HEK293 (cell line): ENCODE results near the gene LRP1-AS.
A peak's percentile ranks its signal among the peaks of the same experiment; 100 is the strongest.

Experiments
- CTCF ChIA-PET: fragments of 350-600 bp; formaldehyde crosslinking; extraction: SDS; loops from one replicate; lab custom pipeline; 2021; ENCODE audit warnings: antibody characterized with exemption; lab: Yijun Ruan, JAX
- POLR2A ChIA-PET: fragments of 300-600 bp; formaldehyde crosslinking; extraction: SDS; loops from one replicate; lab custom pipeline; 2020; ENCODE audit warnings: antibody characterized with exemption, inconsistent platforms; lab: Yijun Ruan, JAX
- H3K27ac ChIP-seq: fragments of 200-500 bp; sonication (Bioruptor generic); 2 replicates; pipeline ENCODE4 v1.5.1; 2014; ENCODE audit warnings: low read depth, low read length, control low read depth, inconsistent platforms; ENCODE audit errors: extremely low read depth
- H3K36me3 ChIP-seq, 2 experiments: fragments of 200-500 bp in 1 of 2; sonication (Bioruptor generic) in 1 of 2; 1 replicate in 1 of 2; 2 replicates in 1 of 2; pipeline ENCODE4 v1.5.1; 2014 to 2017; ENCODE audit warnings: inconsistent platforms in 2 of 2, low read length in 2 of 2; ENCODE audit not compliant: control insufficient read depth in 2 of 2, insufficient read depth in 1 of 2
- H3K4me1 ChIP-seq: fragments of 200-500 bp; sonication (Bioruptor generic); 2 replicates; pipeline ENCODE4 v1.5.1; 2014; ENCODE audit warnings: mild to moderate bottlenecking, low read length, inconsistent platforms; ENCODE audit not compliant: control insufficient read depth, insufficient read depth
- H3K4me3 ChIP-seq: 2 replicates; pipeline ENCODE4 v1.5.1; 2011; ENCODE audit warnings: low read depth, mild to moderate bottlenecking, control low read depth, low read length, moderate library complexity
- H3K9me3 ChIP-seq: fragments of 200-500 bp; sonication (Bioruptor generic); 2 replicates; pipeline ENCODE4 v1.5.1; 2014; ENCODE audit warnings: low read depth, low read length, inconsistent platforms; ENCODE audit not compliant: control insufficient read depth, insufficient read depth
- HOXD13 ChIP-seq: sonication (generic); formaldehyde crosslinking; IDR thresholded peaks from 2 replicates; pipeline ENCODE4 v1.8.0; 2022; ENCODE audit warnings: missing genetic modification reagents, borderline replicate concordance
- KLF7 ChIP-seq: fragments of 450-650 bp; formaldehyde crosslinking; IDR thresholded peaks from 2 replicates; pipeline ENCODE4 v1.5.1; 2016; ENCODE audit warnings: missing biosample characterization, missing genetic modification characterization, borderline replicate concordance
- ZBTB10 ChIP-seq: fragments of 450-650 bp; formaldehyde crosslinking; IDR thresholded peaks from 2 replicates; pipeline ENCODE4 v1.5.1; 2016; ENCODE audit warnings: missing biosample characterization, missing genetic modification characterization
- ZNF132 ChIP-seq: fragments of 450-650 bp; formaldehyde crosslinking; IDR thresholded peaks from 2 replicates; pipeline ENCODE4 v1.5.1; 2017; ENCODE audit warnings: missing biosample characterization, missing genetic modification characterization, borderline replicate concordance
- ZNF146 ChIP-seq: fragments of 450-650 bp; formaldehyde crosslinking; IDR thresholded peaks from 2 replicates; pipeline ENCODE4 v1.5.1; 2016; ENCODE audit warnings: missing biosample characterization, missing genetic modification characterization
- ZNF148 ChIP-seq: fragments of 450-650 bp; formaldehyde crosslinking; IDR thresholded peaks from 2 replicates; pipeline ENCODE4 v1.5.0; 2017; ENCODE audit warnings: missing biosample characterization, missing genetic modification characterization, borderline replicate concordance
- ZNF23 ChIP-seq: fragments of 450-650 bp; formaldehyde crosslinking; IDR thresholded peaks from 2 replicates; pipeline ENCODE4 v1.5.1; 2016; ENCODE audit warnings: missing biosample characterization, missing genetic modification characterization, borderline replicate concordance
- ZNF416 ChIP-seq: fragments of 450-650 bp; formaldehyde crosslinking; IDR thresholded peaks from 2 replicates; pipeline ENCODE4 v1.5.1; 2016; ENCODE audit warnings: missing biosample characterization, missing genetic modification characterization
- ZNF544 ChIP-seq: fragments of 450-650 bp; formaldehyde crosslinking; IDR thresholded peaks from 2 replicates; pipeline ENCODE4 v1.5.0; 2017; ENCODE audit warnings: missing biosample characterization, missing genetic modification characterization
- ZNF558 ChIP-seq: fragments of 450-650 bp; formaldehyde crosslinking; IDR thresholded peaks from 2 replicates; pipeline ENCODE4 v1.5.1; 2016; ENCODE audit warnings: missing biosample characterization, missing genetic modification characterization
- ZNF768 ChIP-seq: fragments of 450-650 bp; formaldehyde crosslinking; IDR thresholded peaks from 2 replicates; pipeline ENCODE4 v1.5.1; 2018; ENCODE audit warnings: missing biosample characterization, mild to moderate bottlenecking, missing genetic modification characterization
- ZNF830 ChIP-seq: fragments of 450-650 bp; IDR thresholded peaks from 2 replicates; pipeline ENCODE4 v1.5.0; 2018; ENCODE audit warnings: missing biosample characterization, missing genetic modification characterization, low read depth, mild to moderate bottlenecking, moderate library complexity
- TF ChIP-seq, protein P1 (sequence below): fragments of 450-650 bp; formaldehyde crosslinking; IDR thresholded peaks from 2 replicates; pipeline ENCODE4 v1.5.1; 2016; ENCODE audit warnings: missing biosample characterization, missing genetic modification characterization
- TF ChIP-seq, protein P2 (sequence below): fragments of 450-650 bp; formaldehyde crosslinking; IDR thresholded peaks from 2 replicates; pipeline ENCODE4 v1.5.1; 2017; ENCODE audit warnings: missing biosample characterization, missing genetic modification characterization

The LRP1-AS gene

DNA sequence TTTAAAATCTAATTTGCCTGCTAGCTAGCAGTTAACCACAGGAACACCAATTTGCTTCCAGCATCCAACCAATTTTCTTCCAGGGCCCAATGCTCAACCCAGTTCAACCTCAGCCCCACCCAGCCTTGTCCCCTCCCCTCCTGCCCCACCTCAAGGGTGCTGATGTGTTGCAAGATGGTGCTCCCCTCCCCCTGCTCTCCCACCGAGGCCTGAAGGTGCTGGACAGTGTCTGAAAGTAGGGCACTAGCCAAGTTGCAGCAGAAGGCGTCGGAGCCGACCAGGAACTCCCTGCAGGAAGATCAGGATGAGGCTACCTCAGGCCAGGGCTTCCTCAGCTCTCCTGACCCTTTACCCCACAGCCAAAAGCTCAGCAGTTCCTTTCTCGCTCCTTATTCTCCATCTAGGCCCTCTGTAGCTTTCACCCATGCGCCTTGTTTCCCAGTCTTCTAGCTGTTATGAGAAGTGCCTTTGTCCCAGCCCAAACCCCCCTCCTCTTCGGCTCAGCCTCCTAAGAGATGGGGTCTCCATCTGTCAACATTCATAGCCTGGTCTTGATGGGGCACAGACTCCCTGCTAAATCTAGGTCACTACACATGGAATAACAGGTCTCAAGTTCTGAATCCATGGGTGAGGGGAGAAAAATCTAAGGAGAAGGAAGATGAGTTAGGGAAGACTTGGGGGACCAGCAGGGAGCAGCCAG is 39.8 kb downstream of the LRP1-AS start:
- no peaks in the 10 kb centered on the region for H3K9me3 ChIP-seq
- ChIA-PET POLR2A (no interaction called here), CTCF (interaction anchor here (0.7 to 6.4 kb wide), 6 partner anchors 15 to 38 kb away, joined by 3 to 135 read pairs (median 4); no protein-coding TSS in a partner anchor)
- H3K4me3 ChIP-seq: no peak overlapping the region
- TF ChIP-seq ZNF768 (tag by site-specific recombination): no peak
- TF ChIP-seq, protein P1, sequence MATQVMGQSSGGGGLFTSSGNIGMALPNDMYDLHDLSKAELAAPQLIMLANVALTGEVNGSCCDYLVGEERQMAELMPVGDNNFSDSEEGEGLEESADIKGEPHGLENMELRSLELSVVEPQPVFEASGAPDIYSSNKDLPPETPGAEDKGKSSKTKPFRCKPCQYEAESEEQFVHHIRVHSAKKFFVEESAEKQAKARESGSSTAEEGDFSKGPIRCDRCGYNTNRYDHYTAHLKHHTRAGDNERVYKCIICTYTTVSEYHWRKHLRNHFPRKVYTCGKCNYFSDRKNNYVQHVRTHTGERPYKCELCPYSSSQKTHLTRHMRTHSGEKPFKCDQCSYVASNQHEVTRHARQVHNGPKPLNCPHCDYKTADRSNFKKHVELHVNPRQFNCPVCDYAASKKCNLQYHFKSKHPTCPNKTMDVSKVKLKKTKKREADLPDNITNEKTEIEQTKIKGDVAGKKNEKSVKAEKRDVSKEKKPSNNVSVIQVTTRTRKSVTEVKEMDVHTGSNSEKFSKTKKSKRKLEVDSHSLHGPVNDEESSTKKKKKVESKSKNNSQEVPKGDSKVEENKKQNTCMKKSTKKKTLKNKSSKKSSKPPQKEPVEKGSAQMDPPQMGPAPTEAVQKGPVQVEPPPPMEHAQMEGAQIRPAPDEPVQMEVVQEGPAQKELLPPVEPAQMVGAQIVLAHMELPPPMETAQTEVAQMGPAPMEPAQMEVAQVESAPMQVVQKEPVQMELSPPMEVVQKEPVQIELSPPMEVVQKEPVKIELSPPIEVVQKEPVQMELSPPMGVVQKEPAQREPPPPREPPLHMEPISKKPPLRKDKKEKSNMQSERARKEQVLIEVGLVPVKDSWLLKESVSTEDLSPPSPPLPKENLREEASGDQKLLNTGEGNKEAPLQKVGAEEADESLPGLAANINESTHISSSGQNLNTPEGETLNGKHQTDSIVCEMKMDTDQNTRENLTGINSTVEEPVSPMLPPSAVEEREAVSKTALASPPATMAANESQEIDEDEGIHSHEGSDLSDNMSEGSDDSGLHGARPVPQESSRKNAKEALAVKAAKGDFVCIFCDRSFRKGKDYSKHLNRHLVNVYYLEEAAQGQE (tag by site-specific recombination): peak; percentile 78
- no peak overlapping the region for H3K27ac ChIP-seq
- H3K4me1 ChIP-seq: 0 out of 2 replicates have a peak, but pooled peaks cover 3% of the 10 kb centered on the region
- H3K36me3 ChIP-seq: peaks cover 0 to 20% of the 10 kb centered on the region in 2 experiments; a peak in 1 of 3 replicates

GRCh38 chr12:57106021-57106708 is 41.3 kb downstream of the LRP1-AS start:
- POLR2A ChIA-PET: interaction anchor here (0.9 kb wide), 1 partner anchor 18 kb away, joined by 3 read pairs; no protein-coding TSS in a partner anchor
- TF ChIP-seq, protein P2, sequence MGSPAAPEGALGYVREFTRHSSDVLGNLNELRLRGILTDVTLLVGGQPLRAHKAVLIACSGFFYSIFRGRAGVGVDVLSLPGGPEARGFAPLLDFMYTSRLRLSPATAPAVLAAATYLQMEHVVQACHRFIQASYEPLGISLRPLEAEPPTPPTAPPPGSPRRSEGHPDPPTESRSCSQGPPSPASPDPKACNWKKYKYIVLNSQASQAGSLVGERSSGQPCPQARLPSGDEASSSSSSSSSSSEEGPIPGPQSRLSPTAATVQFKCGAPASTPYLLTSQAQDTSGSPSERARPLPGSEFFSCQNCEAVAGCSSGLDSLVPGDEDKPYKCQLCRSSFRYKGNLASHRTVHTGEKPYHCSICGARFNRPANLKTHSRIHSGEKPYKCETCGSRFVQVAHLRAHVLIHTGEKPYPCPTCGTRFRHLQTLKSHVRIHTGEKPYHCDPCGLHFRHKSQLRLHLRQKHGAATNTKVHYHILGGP (tag by site-specific recombination): no peak
- Histone ChIP-seq H3K4me1 (0 out of 2 replicates have a peak, but pooled peaks cover under 1% of the 10 kb centered on the region), H3K27ac (no peak overlapping the region), H3K36me3 (peaks cover 0 to 20% of the 10 kb centered on the region in 2 experiments; a peak in 1 of 3 replicates), H3K9me3 (no peaks in the 10 kb centered on the region), H3K4me3 (no peak overlapping the region)
- CTCF ChIA-PET: interaction anchor here (0.6 to 1.4 kb wide), 6 partner anchors 14 to 608 kb away, joined by 3 to 7 read pairs (median 3); partner anchors contain the start of gene NEMP1

GRCh38 chr12:57105011-57105753 is 42.2 kb downstream of the LRP1-AS start:
- Histone ChIP-seq H3K9me3 (no peaks in the 10 kb centered on the region), H3K36me3 (peaks cover 0 to 20% of the 10 kb centered on the region in 2 experiments; a peak in 1 of 3 replicates), H3K4me1 (no peaks in the 10 kb centered on the region)
- TF ChIP-seq ZNF416 (tag by site-specific recombination) (no peak), ZBTB10 (tag by site-specific recombination) (no peak), ZNF544 (tag by site-specific recombination) (no peak), HOXD13 (CRISPR knock-in tag) (no peak), ZNF148 (no peak), ZNF146 (tag by site-specific recombination) (no peak), ZNF558 (tag by site-specific recombination) (no peak), ZNF830 (no peak), ZNF23 (tag by site-specific recombination) (no peak), KLF7 (tag by site-specific recombination) (no peak), ZNF132 (tag by site-specific recombination) (no peak)

More at GRCh38 chr12:57105011-57105753, 42.2 kb downstream of the LRP1-AS start:
- CTCF ChIA-PET: interaction anchor here (0.6 to 1.4 kb wide), 3 partner anchors 13 to 607 kb away, joined by 3 to 7 read pairs (median 3); no protein-coding TSS in a partner anchor
- H3K27ac ChIP-seq: no peak overlapping the region
- POLR2A ChIA-PET: no interaction called here
- H3K4me3 ChIP-seq: no peak overlapping the region
